IMR-90 (cell line): Measurements from ENCODE around the gene PEX14. TPM values are rescaled to one million over a fixed set of nuclear protein-coding genes. Genes with fewer than 3 reads are reported as not detected.
A peak's percentile ranks its signal among the peaks of the same experiment; 100 is the strongest.

ENCODE experiments used
- ATAC-seq: fragments of 200-7000 bp; cut with Tn5 transposase; 2 replicates; pipeline ENCODE4 v1.9.1; 2020; ENCODE audit warnings: low read depth, mild to moderate bottlenecking, moderate library complexity
- BruUV-seq: library from RNA; stranded (reverse); fragments of 400-500 nt; replicated peaks from 2 replicates; lab custom pipeline; 2021; lab: Mats Ljungman, UMichigan
- CTCF ChIA-PET: fragments of 300-600 bp; formaldehyde crosslinking; extraction: SDS; loops from one replicate; lab custom pipeline; 2021; ENCODE audit warnings: antibody characterized with exemption; lab: Yijun Ruan, JAX
- POLR2A ChIA-PET: fragments of 300-600 bp; sonication (Branson Sonifier 250); formaldehyde crosslinking; loops from one replicate; lab custom pipeline; 2022; ENCODE audit warnings: antibody characterized with exemption; ENCODE audit not compliant: unreplicated experiment; lab: Charles Lee
- DNase-seq: peaks from one replicate; pipeline ENCODE4 v3.0.0; 2013
- H2AFZ ChIP-seq: replicated peaks from 2 replicates; pipeline ENCODE3; 2013; ENCODE audit warnings: low read length, mild to moderate bottlenecking; ENCODE audit not compliant: poor library complexity
- H2AK5ac ChIP-seq: 2 replicates; pipeline ENCODE4 v1.6.1; 2013; ENCODE audit warnings: low read depth, low read length, inconsistent platforms
- H2AK9ac ChIP-seq: replicated peaks from 2 replicates; pipeline ENCODE3; 2013; ENCODE audit warnings: mild to moderate bottlenecking, low read depth, low read length, moderate library complexity; ENCODE audit not compliant: poor library complexity
- H2BK120ac ChIP-seq: 2 replicates; pipeline ENCODE4 v1.6.1; 2013; ENCODE audit warnings: low read depth, low read length, inconsistent platforms
- H2BK15ac ChIP-seq: 3 replicates; pipeline ENCODE4 v1.6.1; 2013; ENCODE audit warnings: low read depth, low read length, inconsistent platforms
- H2BK20ac ChIP-seq: 2 replicates; pipeline ENCODE4 v1.6.1; 2013; ENCODE audit warnings: low read depth, mild to moderate bottlenecking, inconsistent platforms, low read length, moderate library complexity
- H2BK5ac ChIP-seq: 2 replicates; pipeline ENCODE4 v1.6.1; 2013; ENCODE audit warnings: mild to moderate bottlenecking, low read depth, low read length, inconsistent platforms; ENCODE audit not compliant: poor library complexity, severe bottlenecking
- H3K14ac ChIP-seq: replicated peaks from 2 replicates; pipeline ENCODE4 v1.6.1; 2013; ENCODE audit warnings: low read depth, low read length, inconsistent platforms
- H3K18ac ChIP-seq: 2 replicates; pipeline ENCODE4 v1.6.1; 2013; ENCODE audit warnings: low read depth, low read length, control low read depth
- H3K23ac ChIP-seq: 2 replicates; pipeline ENCODE4 v1.6.1; 2013; ENCODE audit warnings: low read depth, low read length, inconsistent platforms
- H3K27ac ChIP-seq: 2 replicates; pipeline ENCODE4 v1.5.1; 2013; ENCODE audit warnings: mild to moderate bottlenecking, control low read depth, low read length; ENCODE audit not compliant: insufficient read depth
- H3K27me3 ChIP-seq: 2 replicates; pipeline ENCODE4 v1.6.1; 2013; ENCODE audit warnings: low read length; ENCODE audit not compliant: control insufficient read depth, insufficient read depth
- H3K36me3 ChIP-seq: 2 replicates; pipeline ENCODE4 v1.6.1; 2013; ENCODE audit warnings: low read length, mixed read lengths; ENCODE audit not compliant: control insufficient read depth, insufficient read depth
- H3K4ac ChIP-seq: 2 replicates; pipeline ENCODE4 v1.6.1; 2013; ENCODE audit warnings: low read depth, low read length, inconsistent platforms
- H3K4me1 ChIP-seq: 2 replicates; pipeline ENCODE4 v1.6.1; 2013; ENCODE audit warnings: low read length, mixed read lengths; ENCODE audit not compliant: control insufficient read depth, insufficient read depth
- H3K4me2 ChIP-seq: 2 replicates; pipeline ENCODE4 v1.6.1; 2013; ENCODE audit warnings: low read depth, mild to moderate bottlenecking, control low read depth, low read length, moderate library complexity
- H3K4me3 ChIP-seq: 2 replicates; pipeline ENCODE4 v1.5.1; 2013; ENCODE audit warnings: low read depth, mild to moderate bottlenecking, control low read depth, low read length, moderate library complexity; ENCODE audit not compliant: insufficient read depth
- H3K56ac ChIP-seq: 2 replicates; pipeline ENCODE4 v1.6.1; 2013; ENCODE audit warnings: low read length, inconsistent platforms; ENCODE audit not compliant: insufficient read depth; ENCODE audit errors: extremely low read depth
- H3K79me1 ChIP-seq, 2 experiments: 2 replicates each; pipeline ENCODE4 v1.6.1; 2013; ENCODE audit warnings: low read length in 2 of 2, inconsistent platforms in 1 of 2, low read depth in 1 of 2
- H3K9ac ChIP-seq: 2 replicates; pipeline ENCODE4 v1.6.1; 2013; ENCODE audit warnings: low read depth, low read length, control low read depth
- H3K9me1 ChIP-seq: 2 replicates; pipeline ENCODE4 v1.6.1; 2013; ENCODE audit warnings: low read length, inconsistent platforms; ENCODE audit not compliant: insufficient read depth
- H3K9me3 ChIP-seq: 2 replicates; pipeline ENCODE4 v1.6.1; 2013; ENCODE audit warnings: low read length; ENCODE audit not compliant: control insufficient read depth, insufficient read depth
- H4K20me1 ChIP-seq: 2 replicates; pipeline ENCODE4 v1.6.1; 2013; ENCODE audit warnings: low read length, inconsistent platforms; ENCODE audit not compliant: insufficient read depth
- H4K5ac ChIP-seq: 2 replicates; pipeline ENCODE4 v1.6.1; 2013; ENCODE audit warnings: mild to moderate bottlenecking, low read depth, low read length, control low read depth
- H4K8ac ChIP-seq, 2 experiments: 2 replicates each; pipeline ENCODE4 v1.6.1; 2013; ENCODE audit warnings: low read depth in 2 of 2, low read length in 2 of 2, control low read depth in 1 of 2, inconsistent platforms in 1 of 2
- H4K91ac ChIP-seq: 2 replicates; pipeline ENCODE4 v1.6.1; 2013; ENCODE audit warnings: low read depth, low read length, inconsistent platforms; ENCODE audit not compliant: insufficient read depth
- BHLHE40 ChIP-seq: fragments of 150-350 bp; IDR thresholded peaks from 2 replicates; pipeline ENCODE4 v1.6.1; 2016; ENCODE audit warnings: mild to moderate bottlenecking, low read depth, low read length
- CEBPB ChIP-seq: IDR thresholded peaks from 2 replicates; pipeline ENCODE4 v1.6.1; 2012; ENCODE audit warnings: low read depth, low read length, improper control_type of control experiment
- CHD1 ChIP-seq: IDR thresholded peaks from 2 replicates; pipeline ENCODE4 v1.6.1; 2012; ENCODE audit warnings: low read depth, low read length, improper control_type of control experiment
- MAZ ChIP-seq: IDR thresholded peaks from 2 replicates; pipeline ENCODE4 v1.6.1; 2012; ENCODE audit warnings: low read depth, mild to moderate bottlenecking, low read length, improper control_type of control experiment, moderate library complexity, borderline replicate concordance
- MXI1 ChIP-seq: IDR thresholded peaks from 2 replicates; pipeline ENCODE4 v1.6.1; 2012; ENCODE audit warnings: low read depth, mild to moderate bottlenecking, low read length, moderate library complexity, borderline replicate concordance
- NFE2L2 ChIP-seq: fragments of 150-350 bp; IDR thresholded peaks from 2 replicates; pipeline ENCODE4 v1.6.1; 2016; ENCODE audit warnings: low read depth, mild to moderate bottlenecking, low read length
- POLR2A ChIP-seq: IDR thresholded peaks from 2 replicates; pipeline ENCODE4 v1.6.1; 2012; ENCODE audit warnings: mild to moderate bottlenecking, low read depth, low read length
- RAD21 ChIP-seq: IDR thresholded peaks from 2 replicates; pipeline ENCODE4 v1.6.1; 2012; ENCODE audit warnings: low read length, improper control_type of control experiment
- RCOR1 ChIP-seq: IDR thresholded peaks from 2 replicates; pipeline ENCODE4 v1.6.1; 2012; ENCODE audit warnings: mild to moderate bottlenecking, low read length, improper control_type of control experiment; ENCODE audit not compliant: insufficient replicate concordance
- RFX5 ChIP-seq: IDR thresholded peaks from 2 replicates; pipeline ENCODE4 v1.8.0; 2012; ENCODE audit warnings: low read depth, mild to moderate bottlenecking, low read length, moderate library complexity
- SMC3 ChIP-seq: fragments of 150-350 bp; IDR thresholded peaks from 2 replicates; pipeline ENCODE4 v1.6.1; 2016; ENCODE audit warnings: low read depth, mild to moderate bottlenecking, antibody characterized with exemption, low read length, moderate library complexity
- USF2 ChIP-seq: fragments of 150-350 bp; IDR thresholded peaks from 2 replicates; pipeline ENCODE4 v1.6.1; 2017; ENCODE audit warnings: mild to moderate bottlenecking, antibody characterized with exemption, low read length, low read depth
- WGBS, 2 experiments: methylation state at CpG; one replicate each; pipeline versions ENCODE4 v1.1.5 to v1.1.7; 2013; ENCODE audit warnings: missing lambda C conversion rate in 2 of 2; ENCODE audit not compliant: insufficient read length in 1 of 2; ENCODE audit errors: extremely low coverage in 2 of 2; 5-methylcytosine and 5-hydroxymethylcytosine counted together
- dilution Hi-C: fragments of 300-500 bp; cut with HindIII; formaldehyde crosslinking; loops from one replicate; pipeline ENCODE4 v1.14.3; 2018; ENCODE audit warnings: low sequenced_read_pairs; ENCODE audit not compliant: unreplicated experiment
- in situ Hi-C: fragments of 300-500 bp; cut with MboI; formaldehyde crosslinking; loops from 3 replicates; pipeline ENCODE4 v1.14.3; 2019; ENCODE audit warnings: low sequenced_read_pairs, inconsistent platforms, mixed read lengths
- intact Hi-C: fragments of 100-400 bp; cut with micrococcal nuclease; formaldehyde crosslinking; loops from 2 replicates; pipeline ENCODE4 v1.10.0; 2022
- polyA plus RNA-seq, 3 experiments: library from polyadenylated mRNA; depleted of rRNA; stranded (reverse); fragments of >200 nt; gene quantifications; 2 replicates each; pipeline ENCODE4 v1.2.3, GENCODE V29; 2012; ENCODE audit warnings: low replicate concordance in 1 of 3
- total RNA-seq: library from RNA; depleted of rRNA; stranded (reverse); fragments of >200 nt; gene quantifications from 2 replicates; pipeline ENCODE4 v1.2.3, GENCODE V29; 2012
- TF ChIP-seq, protein P1 (sequence below): fragments of 150-350 bp; IDR thresholded peaks from 2 replicates; pipeline ENCODE4 v1.6.1; 2016; ENCODE audit warnings: low read depth, mild to moderate bottlenecking, low read length, moderate library complexity, borderline replicate concordance

The PEX14 gene
- total and polyA plus RNA-seq, 2 of the 4 experiments (the other 2 are of a cell fraction) = 9.5 to 22.5 TPM

DNA sequence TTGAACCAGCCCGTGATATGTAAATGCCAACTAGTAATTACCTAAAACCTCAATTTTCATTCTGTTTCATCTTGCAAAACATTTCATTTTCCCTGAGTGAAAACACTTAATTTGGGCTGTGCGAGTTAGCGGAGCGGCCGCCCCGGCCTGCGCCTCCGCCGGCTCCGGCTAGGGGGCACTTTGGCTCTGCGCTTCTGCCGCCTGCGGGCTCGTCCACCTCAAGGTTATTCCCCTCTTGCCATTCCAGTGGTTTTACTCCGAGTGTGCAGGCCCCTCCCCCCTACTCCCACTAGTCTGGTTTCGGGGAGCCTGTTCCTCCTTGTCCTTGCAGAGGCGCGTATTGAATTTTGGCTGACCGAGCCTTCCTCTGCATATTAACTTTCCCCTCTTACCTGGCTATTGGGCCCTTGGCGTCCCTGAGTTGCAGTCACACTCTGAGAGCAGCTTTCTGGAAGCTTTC is 55.6 kb downstream of the PEX14 start (continued):
- TF ChIP-seq USF2 (no peak), SMC3 (peak; percentile 82)

GRCh38 chr1:10530756-10531495 is 56.2 kb downstream of the PEX14 start:
- Histone ChIP-seq H3K4me3 (peak overlapping the region; percentile 26; the same call in 1 of the 2 replicates), H2AFZ (peak overlapping the region; percentile 72), H3K9me3 (no peaks in the 10 kb centered on the region), H3K23ac (peak overlapping the region; percentile 55), H4K91ac (peak overlapping the region; percentile 79), H2AK5ac (peak overlapping the region; percentile 12), H2BK5ac (peak overlapping the region; percentile 59), H3K27ac (peak overlapping the region; percentile 36), H3K9ac (peak overlapping the region; percentile 57; the same call in 1 of the 2 replicates), H3K18ac (no peak overlapping the region), H3K4me1 (peaks cover 20% of the 10 kb centered on the region), H3K56ac (peak overlapping the region; percentile 74), H4K20me1 (peaks cover 15% of the 10 kb centered on the region; the same call in 1 of the 2 replicates), H2BK20ac (peak overlapping the region; percentile 64), H2BK15ac (0 out of 3 replicates have a peak overlapping the region, but pooled peaks have one; percentile 6), H4K5ac (no peak overlapping the region), H4K8ac (peak overlapping the region; percentile 57 to 64), H3K14ac (peak overlapping the region; percentile 70; the same call in 1 of the 2 replicates), H3K9me1 (peaks cover 7% of the 10 kb centered on the region; the same call in 1 of the 2 replicates), H3K79me1 (peaks cover 41 to 56% of the 10 kb centered on the region in 2 experiments), H2AK9ac (peak overlapping the region; percentile 89), H3K4ac (peak overlapping the region; percentile 72), H3K4me2 (peak overlapping the region; percentile 80), H3K27me3 (no peaks in the 10 kb centered on the region), H3K36me3 (no peaks in the 10 kb centered on the region), H2BK120ac (peak overlapping the region; percentile 83)
- intact Hi-C loops (loop anchor here (1.0 to 10.0 kb wide), 4 partner anchors 68 to 336 kb away; partner anchors contain the start of gene CASZ1), dilution Hi-C loops (no loop called here), in situ Hi-C loops (no loop called here)
- ATAC-seq = peak; percentile 66
- 8% methylated on average over 4 of the region's 17 CpGs; no CpG with 5 or more reads in 1 of the 2 experiments for WGBS, 2 experiments
- ChIA-PET POLR2A (no interaction called here), CTCF (interaction anchor here (0.6 to 1.3 kb wide), 5 partner anchors 9 to 691 kb away, joined by 3 to 5 read pairs (median 3); no protein-coding TSS in a partner anchor)
- peak; percentile 79 for DNase-seq
- no TSS peak for BruUV-seq
- TF ChIP-seq CEBPB (no peak), NFE2L2 (no peak), MXI1 (no peak), SMC3 (no peak), RFX5 (no peak), RAD21 (no peak), POLR2A (no peak), CHD1 (no peak), RCOR1 (no peak), MAZ (no peak; the same call in 1 of the 2 replicates), BHLHE40 (no peak)
- TF ChIP-seq, protein P1, sequence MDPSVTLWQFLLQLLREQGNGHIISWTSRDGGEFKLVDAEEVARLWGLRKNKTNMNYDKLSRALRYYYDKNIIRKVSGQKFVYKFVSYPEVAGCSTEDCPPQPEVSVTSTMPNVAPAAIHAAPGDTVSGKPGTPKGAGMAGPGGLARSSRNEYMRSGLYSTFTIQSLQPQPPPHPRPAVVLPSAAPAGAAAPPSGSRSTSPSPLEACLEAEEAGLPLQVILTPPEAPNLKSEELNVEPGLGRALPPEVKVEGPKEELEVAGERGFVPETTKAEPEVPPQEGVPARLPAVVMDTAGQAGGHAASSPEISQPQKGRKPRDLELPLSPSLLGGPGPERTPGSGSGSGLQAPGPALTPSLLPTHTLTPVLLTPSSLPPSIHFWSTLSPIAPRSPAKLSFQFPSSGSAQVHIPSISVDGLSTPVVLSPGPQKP = no peak
